Measurements from ENCODE around the gene HOXD1.

Gene HOXD1

DNA sequence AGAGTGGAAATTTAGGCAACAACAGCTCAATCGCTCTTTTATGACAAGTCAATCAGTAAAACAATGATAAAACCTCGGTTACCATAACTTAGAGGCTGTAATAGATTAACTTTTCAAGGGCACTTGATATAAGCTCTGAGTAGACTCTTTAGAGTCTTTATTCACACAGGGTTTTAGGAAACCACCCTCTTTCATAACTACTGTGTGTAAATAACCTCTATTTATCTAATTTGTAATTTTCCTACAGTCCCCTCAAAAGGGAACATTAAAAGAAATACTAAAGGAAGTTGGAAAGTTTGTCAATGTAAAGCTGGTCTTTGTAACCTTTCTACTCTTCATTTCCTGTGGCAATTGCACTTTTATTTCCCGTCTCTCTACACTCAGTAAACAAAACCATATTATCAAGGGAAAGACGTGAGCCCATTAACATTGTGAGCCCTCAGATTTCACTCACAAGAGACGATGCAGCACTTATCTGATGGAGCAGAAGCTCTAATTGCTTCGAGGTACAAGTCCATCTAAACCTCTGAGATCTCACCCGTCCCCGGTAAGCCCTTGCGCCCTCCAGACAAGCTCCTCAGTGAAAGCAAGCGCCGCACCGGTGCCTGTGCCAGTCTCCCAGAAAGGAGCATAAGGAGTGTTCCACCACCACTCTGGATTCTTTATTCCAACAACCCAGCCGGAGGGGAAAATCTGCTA lies 1.1 kb upstream of the HOXD1 start:
- no peak for DNase-seq

- DNase-seq, result no peak
Observed at GRCh38 chr2:176188774-176189680, 559 bp downstream of the HOXD1 start.

DNA sequence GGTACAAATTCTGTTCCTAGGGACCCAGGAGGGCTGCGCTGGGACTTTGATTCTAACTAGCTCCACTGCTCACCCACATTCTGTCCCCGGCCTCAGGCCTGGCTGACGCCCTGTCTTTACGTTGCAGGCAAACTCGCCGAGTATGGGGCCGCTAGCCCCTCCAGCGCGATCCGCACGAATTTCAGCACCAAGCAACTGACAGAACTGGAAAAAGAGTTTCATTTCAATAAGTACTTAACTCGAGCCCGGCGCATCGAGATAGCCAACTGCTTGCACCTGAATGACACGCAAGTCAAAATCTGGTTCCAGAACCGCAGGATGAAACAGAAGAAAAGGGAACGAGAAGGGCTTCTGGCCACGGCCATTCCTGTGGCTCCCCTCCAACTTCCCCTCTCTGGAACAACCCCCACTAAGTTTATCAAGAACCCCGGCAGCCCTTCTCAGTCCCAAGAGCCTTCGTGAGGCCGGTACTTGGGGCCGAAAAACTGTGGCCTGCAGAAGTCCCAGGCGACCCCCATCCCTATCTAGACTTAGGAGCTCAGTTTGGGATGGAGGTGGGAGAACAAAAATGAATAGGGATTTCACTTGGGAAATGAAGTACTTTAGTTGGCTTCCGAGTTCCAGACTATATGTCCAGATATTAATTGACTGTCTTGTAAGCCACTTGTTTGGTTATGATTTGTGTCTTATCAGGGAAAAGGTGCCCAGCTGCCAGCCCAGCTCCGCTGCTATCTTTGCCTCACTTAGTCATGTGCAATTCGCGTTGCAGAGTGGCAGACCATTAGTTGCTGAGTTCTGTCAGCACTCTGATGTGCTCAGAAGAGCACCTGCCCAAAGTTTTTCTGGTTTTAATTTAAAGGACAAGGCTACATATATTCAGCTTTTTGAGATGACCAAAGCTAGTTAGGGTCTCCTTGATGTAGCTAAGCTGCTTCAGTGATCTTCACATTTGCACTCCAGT lies 1.5 kb downstream of the HOXD1 start:
- DNase-seq, result no peak

DNA sequence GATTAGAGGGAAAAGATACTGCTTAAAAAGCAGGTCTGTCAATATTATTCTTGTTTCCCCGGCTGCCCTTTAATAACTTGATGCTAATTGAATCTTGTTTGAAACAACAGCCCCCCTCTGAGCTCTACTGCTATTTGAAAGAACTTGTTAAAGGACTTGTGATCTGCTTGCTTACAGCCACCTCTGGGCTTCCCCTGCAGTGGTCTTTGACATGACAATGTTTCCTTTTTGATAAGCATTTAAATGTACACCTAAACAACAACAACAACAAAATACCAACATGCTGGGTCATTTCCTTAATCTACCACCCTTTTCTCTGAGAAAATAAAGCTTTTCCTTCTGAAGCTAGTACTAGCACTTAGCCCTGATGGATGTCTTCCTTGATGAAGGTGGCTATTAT lies 3.9 kb downstream of the HOXD1 start:
- no peak for DNase-seq

DNA sequence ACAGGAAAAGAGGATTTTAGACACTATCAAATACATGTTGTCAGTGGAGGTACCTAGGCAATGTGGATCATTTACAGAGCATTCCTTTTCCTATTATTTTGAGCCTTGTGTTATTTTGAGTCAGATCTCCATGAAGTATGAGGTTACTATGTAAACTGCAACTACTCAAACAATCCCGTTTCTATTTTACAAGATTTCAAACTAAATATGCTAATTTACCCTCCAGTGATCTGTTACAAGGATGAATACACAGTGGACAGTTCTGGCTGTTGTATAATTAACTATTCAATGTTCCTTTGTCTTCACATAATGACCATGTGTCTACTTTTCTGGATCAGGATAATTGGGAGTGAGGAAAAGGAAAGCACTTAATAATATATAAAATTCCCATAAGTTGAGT lies 4.6 kb downstream of the HOXD1 start:
- no peak for DNase-seq

DNA sequence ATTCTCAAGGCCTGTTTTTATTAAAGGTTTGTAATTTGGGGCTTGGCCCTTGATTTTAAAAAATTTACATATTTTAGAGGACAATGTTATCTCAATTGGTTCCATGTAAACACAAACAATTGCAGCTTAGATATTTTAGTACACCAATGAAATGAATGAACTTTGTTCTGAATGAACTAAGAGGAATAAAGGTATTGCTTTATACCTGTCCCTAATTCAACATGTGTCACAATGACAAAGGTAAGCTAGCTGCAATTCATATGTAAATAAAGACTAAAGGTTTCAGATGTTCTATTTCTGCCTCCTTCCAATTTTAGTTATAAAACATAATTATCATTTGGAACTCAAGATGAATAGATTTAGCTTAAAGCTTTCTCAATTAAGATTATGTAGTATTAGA lies 11.4 kb downstream of the HOXD1 start:
- DNase-seq, result no peak

GRCh38 chr2:176200971-176201370 lies 12.5 kb downstream of the HOXD1 start:
- DNase-seq, result no peak

DNA sequence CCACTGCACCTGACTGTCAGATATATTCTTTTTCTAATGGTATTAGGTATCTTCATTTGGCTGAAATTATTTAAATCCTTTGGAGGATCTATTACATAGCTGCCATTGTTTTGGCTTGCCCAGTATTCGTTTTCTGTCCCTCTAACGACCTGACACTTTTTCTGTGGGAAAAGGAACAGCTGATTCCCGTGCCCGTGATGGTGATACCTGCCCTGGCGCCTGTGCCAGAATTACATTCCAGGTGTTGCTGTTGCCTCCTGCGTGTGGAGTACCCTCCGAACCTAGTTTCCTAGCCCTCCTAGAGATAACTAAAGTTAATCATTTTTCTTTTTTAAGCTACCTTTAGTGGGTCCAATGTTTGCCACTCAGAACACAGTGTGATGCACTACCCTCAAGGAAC lies 14.0 kb downstream of the HOXD1 start:
- no peak for DNase-seq

DNA sequence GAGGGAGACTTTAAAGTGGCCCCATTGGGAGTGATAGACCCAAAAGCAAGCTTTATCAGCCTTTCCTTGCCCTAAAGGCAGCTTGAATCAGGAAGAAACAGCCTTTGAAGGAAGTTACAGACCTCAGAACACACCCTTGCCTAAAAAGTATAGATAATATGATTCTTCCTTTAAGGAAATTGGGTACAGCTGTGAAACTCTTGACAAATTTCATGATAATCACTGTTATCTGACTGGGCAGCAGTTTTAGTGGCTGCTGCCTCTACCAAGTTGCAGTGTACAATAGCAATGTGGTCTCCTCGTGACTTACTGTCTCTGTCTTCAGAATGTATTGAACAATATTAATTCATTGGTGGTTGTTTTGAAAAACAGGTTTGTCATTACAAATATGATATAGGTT lies 16.7 kb downstream of the HOXD1 start:
- no peak for DNase-seq

- DNase-seq, result no peak
Observed at GRCh38 chr2:176206136-176206535, 17.7 kb downstream of the HOXD1 start.

DNA sequence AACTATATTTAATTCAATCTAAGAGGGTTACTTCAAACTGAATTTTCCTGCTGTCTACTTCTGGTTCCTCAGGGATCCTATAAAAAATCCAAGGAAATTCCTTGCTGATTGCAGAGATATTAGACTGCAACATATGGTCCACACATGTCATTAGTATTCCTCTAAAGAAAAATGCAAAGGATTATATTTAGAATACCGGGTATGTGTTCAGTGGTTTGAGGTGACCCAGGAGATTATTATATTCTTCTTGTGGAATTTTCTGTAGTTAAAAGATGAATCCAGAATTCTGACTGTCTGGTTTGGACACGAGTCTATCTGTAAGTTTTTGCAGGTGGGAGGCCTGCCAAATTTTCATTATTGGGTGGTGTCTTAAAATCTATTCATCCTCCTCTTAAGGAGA lies 18.2 kb downstream of the HOXD1 start:
- no peak for DNase-seq

DNA sequence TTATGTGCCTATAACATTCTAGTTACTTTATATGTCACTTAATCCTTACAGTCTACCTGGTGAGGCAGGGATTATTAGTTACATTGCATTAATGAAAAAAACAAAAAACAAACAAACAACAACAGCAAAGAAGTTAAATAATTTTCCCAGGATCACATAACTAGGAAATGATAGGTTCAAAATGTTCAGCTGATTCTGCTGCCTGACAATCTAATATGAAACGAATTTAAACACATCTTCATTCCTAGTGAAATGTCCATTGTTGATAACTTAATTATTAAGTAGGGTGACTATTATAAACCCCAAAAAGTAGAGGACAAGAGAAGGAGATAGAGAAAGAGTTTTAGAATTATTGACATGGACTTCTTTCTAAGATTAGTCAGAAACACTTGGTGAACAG lies 22.6 kb downstream of the HOXD1 start:
- no peak for DNase-seq

GRCh38 chr2:176212276-176212675 lies 23.8 kb downstream of the HOXD1 start:
- DNase-seq, result no peak

GRCh38 chr2:176213406-176213805 lies 24.9 kb downstream of the HOXD1 start:
- DNase-seq, result no peak

- no peak for DNase-seq
Observed at GRCh38 chr2:176227874-176228273, 39.4 kb downstream of the HOXD1 start.

- no peak for DNase-seq
Observed at GRCh38 chr2:176234156-176234555, 45.7 kb downstream of the HOXD1 start.

- DNase-seq, result no peak
Observed at GRCh38 chr2:176234940-176235339, 46.5 kb downstream of the HOXD1 start.

DNA sequence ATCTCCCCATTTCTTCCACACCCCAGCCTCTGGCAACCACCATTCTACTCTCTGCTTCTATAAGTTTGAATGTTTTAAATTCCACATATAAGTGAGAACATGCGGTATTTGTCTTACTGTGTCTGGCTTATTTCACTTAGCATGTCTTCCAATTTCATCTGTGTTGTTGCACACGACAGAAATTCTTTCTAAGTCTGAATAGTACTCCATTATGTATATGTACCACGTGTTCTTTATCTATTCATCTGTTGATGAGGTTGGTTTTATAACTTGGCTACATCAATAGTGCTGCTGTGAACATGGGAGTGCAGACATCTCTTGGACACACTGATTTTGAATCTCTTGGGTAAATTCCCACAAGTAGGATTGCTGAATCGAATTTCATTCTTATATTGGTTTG lies 49.0 kb downstream of the HOXD1 start:
- DNase-seq, result no peak

GRCh38 chr2:176239031-176239430 lies 50.6 kb downstream of the HOXD1 start:
- no peak for DNase-seq

DNA sequence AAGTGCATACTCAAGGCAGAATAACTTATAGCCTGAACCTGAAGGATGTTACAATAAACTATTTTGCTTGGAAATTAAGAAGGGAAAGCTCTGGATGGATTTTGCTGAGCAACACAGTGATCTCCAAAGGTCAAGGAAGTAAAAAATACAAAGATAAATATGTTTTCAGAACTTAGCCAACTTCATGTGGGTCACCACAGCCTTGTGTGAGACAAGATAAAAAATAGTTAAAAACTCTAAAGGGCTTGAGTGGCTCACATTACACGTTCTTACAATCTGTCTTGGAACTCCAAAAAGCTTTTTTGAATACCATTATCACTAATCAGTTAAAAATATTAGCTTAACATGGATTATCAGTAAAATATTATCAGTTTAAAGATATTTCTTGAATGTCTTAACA lies 51.8 kb downstream of the HOXD1 start:
- no peak for DNase-seq
